ENCODE data around the gene TRAK2.

Gene TRAK2

DNA sequence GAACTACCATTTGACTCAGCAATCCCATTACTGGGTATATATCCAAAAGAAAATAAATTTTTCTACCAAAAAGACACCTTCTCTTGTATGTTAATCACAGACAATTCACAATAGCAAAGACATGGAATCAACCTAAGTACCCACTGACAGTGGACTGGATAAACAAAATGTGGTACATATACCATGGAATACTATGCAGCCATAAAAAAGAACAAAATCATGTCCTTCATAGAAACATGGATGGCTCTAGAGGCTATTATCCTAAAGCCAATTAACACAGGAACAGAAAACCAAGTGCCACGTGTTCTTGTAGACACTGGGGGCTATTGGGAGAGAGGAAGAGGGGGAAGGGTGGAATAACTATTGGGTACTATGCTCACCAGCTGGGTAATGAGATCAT, 121.8 kb downstream of the TRAK2 start:
- no peak for DNase-seq
- in situ Hi-C loops (cut with MboI; ENCODE audit: low pct_unique_long_range_greater_than_20kb, low sequenced_read_pairs): no loop called here

GRCh38 chr2:201327678-201328077, 123.6 kb downstream of the TRAK2 start:
- in situ Hi-C loops (cut with MboI; ENCODE audit: low pct_unique_long_range_greater_than_20kb, low sequenced_read_pairs): no loop called here
- no peak for DNase-seq
